AG09319 (cell line): ENCODE results near the gene ALPL.

ENCODE experiments used
- DNase-seq: peaks from one replicate; pipeline ENCODE4 v3.0.0-alpha.2; 2010; ENCODE audit warnings: low read depth; ENCODE audit errors: extremely low read depth
- TF ChIP-seq, protein P1 (sequence below): IDR thresholded peaks from 2 replicates; pipeline ENCODE4 v1.5.1; 2011; ENCODE audit warnings: low read depth, mild to moderate bottlenecking, inconsistent platforms, low read length, moderate library complexity

The ALPL gene

DNA sequence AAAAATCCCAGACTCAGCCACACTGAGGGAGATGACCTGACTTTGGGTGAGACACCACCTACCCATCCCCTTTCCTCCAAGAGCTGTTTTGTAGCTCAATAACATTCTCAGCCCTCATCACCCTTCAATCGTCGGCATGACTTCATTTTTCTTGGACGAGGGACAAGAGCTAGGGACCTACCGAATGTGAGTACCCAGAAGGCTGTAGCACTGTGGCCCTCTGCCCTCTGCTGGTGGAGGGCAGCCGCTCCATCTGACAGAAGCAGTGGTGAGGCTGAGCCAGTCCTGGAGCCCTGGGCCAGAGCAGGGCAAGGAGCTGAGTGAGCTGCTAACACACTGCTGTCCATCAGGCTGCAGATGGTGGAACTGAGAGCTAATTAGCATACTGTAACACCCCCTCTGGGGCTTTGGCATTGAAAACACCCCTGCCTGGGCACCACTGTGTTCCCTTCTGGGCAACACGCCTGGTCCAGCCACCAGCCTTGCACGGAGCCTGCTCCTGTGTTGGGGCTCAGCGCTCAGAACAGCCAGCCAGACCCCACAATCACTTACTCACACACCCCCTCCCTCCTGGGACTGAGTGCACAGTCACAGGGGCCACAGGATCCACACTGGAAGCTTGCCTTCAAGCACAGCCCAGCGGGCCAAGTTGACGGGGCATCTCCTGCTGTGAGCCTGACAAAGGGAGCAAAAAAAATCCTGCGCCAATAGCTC lies 18.3 kb upstream of the ALPL start:
- TF ChIP-seq, protein P1, sequence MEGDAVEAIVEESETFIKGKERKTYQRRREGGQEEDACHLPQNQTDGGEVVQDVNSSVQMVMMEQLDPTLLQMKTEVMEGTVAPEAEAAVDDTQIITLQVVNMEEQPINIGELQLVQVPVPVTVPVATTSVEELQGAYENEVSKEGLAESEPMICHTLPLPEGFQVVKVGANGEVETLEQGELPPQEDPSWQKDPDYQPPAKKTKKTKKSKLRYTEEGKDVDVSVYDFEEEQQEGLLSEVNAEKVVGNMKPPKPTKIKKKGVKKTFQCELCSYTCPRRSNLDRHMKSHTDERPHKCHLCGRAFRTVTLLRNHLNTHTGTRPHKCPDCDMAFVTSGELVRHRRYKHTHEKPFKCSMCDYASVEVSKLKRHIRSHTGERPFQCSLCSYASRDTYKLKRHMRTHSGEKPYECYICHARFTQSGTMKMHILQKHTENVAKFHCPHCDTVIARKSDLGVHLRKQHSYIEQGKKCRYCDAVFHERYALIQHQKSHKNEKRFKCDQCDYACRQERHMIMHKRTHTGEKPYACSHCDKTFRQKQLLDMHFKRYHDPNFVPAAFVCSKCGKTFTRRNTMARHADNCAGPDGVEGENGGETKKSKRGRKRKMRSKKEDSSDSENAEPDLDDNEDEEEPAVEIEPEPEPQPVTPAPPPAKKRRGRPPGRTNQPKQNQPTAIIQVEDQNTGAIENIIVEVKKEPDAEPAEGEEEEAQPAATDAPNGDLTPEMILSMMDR, result peak; percentile 77
- no peak for DNase-seq

DNA sequence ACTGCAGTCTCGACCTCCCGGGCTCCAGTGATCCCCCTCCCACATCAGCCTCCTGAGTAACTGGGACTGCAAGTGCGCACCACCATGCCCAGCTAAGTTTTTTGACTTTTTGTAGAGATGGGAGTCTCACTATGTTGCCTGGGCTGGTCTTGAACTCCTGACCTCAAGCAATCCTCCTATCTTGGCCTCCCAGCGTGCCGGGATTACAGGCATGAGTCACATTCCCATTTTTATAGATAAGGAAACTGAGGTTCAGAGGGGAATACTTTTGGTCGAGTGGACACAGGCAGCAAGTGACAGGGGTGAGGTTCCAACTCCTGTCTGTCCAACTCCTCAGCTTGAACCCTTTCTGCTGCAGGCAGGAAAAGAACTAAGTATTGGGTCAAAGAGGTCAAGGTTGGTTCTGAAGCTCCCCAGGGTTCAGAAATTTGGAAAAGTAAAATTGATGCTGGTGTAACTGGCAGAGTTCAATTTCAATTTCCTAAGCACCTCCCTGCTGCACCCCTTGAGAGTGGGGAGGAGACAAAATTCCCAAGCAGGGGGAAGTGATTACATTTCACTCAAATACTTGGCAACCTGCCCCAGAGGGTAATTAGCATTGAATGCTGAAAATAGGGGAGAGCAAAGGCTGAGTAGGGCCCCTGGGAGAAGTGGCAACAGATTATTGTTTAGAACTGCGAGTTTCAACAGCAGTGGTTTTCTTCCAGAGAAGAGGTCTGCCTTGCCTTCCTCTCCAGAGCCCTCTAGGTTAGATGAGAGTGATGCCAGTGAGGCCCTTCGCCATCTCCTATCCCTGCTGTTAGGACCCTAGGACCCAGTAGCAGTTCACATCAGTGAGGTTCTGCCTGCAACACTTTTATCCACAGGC lies 17.5 kb upstream of the ALPL start:
- TF ChIP-seq, protein P1, result no peak
- no peak for DNase-seq

DNA sequence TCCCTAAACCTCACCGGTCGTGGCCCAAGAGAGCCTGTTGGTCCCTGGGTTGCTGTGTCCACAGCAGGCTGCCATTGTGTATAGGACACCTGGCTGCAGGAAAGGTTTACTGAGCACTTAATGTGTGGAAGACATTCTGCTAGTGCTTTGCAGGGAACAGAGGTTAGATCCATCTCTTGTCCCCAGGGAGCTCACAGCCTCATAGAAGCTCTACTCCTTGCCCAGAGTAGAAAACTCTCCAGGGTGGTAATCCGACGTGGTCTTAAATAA lies 16.9 kb upstream of the ALPL start:
- TF ChIP-seq, protein P1, result no peak
- DNase-seq, result no peak

DNA sequence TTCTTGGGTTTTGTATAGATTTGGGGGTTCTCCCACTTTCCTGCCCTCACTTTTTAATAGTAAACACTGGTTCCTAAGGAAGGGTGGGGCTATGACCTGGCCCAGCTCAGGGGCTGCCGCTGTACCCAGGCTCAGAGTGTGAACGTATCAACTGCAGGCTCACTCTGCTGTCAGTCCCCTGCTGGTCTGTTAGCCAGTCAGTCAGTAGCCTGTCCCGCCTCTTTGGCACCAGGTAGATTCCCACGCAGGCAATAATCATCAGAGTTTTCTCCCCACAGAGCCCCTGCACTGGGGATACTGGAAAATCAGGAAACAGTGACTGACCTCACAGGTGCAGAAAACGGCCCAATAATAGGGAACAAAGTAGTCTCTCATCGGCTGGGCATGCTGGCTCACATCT lies 15.0 kb upstream of the ALPL start:
- no peak for DNase-seq

DNA sequence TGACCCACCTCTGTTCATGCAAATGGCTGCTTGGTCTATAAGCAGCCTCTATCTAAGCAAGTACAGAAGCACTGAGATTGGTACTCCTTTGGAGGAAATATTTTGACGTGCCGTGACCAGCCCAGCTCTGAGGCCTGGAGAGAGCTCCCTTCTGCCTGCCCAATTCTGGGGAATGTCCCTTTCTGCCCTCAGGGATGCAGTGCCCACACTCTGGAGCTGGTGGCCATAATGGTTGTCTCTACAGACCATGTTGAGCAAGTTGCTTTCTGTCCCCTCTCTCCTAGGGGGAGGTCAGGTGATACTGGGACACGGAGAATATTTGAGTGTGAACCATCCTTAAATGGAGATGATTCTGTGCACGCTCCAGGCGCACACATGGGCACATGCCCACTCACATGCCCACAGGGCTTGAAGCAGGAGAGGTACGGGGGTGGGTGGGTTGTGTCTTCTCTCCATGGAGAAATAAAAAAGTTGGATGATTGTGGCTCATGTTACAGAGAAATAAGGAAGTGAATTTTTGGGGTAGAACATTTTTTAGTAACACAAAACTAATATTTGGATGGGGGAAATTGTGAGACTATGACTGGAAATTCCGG lies 13.9 kb upstream of the ALPL start:
- TF ChIP-seq, protein P1, result no peak
- no peak for DNase-seq

More for the DNA sequence above, 15.0 kb upstream of the ALPL start:
- TF ChIP-seq, protein P1, result no peak

DNA sequence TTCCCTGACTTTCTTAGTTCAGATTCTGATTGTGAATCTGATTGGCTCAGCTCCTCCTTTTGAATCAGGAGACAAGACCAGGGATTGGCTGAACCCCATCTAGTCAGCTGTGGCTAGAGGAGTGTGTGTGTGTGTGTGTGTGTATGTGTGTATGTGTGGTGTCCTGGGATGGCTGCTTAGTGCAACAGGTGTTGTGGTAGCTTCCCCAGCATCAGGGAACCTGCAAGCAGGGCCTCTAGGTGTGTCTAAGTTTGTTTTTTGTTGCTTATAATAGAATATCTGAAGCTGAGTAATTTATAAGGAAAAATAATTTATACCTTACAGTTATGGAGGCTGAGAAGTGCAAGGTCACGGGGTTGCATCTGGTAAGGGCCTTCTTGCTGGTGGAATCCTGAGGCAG lies 13.2 kb upstream of the ALPL start:
- TF ChIP-seq, protein P1, result no peak
- DNase-seq, result no peak

DNA sequence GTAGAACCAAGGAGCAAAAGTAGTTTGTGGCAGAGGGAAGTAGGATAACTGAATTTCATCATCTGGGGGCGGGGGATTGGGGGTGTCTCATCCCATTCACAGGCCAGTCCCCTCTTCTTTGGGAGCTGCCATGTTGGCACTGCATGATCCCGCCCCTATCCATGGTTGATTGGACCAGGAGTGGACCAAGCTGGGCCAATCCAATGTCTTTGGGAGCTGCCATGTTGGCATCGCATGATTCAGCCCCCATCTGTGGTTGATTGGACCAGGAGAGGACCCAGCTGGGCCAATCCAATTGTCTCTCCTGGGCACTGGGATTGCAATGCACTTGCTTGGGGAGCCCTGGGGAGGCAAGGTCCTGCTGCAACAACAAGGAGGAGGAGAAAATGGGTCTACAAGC lies 12.3 kb upstream of the ALPL start:
- no peak for DNase-seq
- TF ChIP-seq, protein P1, result no peak
